Stimulated activated CD4-positive, alpha-beta T cell treated with anti-CD3 and anti-CD28 coated beads, Interleukin-1b, Interleukin-23, amount 100 ng/mL, for 24 hours (primary cell): Measurements from ENCODE around the gene CRABP1.

Source experiments
- DNase-seq, 4 experiments: peaks; one replicate each; pipeline ENCODE4 v3.0.0-alpha.2; 2020; ENCODE audit warnings: low read depth in 4 of 4, low spot score in 1 of 4

CRABP1 gene

DNA sequence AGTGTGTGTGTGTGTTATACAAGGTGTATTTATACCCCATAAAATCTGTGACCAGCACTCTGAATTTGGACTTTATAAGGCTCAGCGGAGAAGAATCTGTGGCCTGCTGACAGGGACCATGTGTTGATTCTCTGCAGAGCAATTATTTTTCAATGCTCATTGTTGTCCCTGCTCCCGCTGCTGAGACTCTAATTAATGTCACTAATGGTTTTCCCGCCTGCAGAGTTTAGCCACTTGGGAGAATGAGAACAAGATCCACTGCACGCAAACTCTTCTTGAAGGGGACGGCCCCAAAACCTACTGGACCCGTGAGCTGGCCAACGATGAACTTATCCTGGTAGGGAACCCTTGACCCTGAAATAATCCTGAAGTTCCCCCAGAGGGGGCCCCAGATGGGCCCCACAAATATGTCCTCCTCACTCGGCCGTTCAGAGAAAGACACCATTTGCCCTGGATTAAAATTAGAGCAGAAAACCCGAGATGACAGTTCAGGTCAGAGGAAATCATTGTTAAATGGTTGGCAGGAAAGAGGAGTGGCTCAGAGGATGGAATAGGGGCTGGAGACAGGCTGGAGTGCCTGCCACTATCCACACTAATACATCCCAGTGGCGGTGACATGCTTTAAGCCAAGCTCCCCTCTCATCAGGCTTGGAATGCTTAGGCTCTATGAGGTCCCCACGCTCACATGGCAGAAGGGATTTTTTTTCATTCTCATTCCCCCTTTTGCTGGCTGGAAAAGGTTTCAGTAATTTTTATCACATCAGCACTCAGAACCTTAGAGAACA lies 3.3 kb downstream of the CRABP1 start:
- no peak for DNase-seq

DNA sequence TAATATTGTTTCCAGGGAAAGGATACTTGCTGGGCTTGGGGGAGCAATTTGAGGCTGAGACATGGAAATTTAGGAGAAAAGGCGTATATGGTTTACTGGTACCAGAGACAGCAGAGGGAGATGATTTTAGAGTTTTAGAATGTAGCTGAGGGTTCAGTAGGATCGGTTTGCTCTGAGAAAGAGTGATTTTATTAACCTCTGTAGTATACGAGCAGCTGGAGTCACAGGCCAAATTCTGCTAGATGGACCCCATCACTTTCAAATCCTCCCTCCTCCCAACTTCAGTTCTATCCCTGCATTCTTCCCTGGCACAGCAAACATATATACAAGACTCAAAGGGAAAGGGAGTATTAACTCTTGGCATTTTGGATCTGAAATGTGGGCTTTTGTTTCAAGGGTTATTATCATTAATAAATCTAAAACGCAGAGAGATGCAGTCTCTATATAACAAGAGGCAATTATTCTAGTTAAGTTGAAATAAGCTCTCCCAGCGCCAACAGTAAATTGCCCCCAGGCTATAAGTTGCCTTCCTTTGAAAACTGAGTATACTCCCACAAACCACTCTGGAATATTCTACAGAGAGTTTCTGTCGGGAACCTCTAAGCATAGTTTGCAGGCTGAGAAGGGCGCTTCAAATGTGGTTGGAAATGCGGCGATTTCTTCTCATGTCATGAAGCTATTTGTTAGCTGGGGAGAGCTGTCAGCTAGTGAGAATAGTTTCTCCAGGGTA lies 5.4 kb downstream of the CRABP1 start:
- DNase-seq, result no peak

- DNase-seq, result no peak
These were observed 7.7 kb downstream of the CRABP1 start for GRCh38 chr15:78347586-78348543.

DNA sequence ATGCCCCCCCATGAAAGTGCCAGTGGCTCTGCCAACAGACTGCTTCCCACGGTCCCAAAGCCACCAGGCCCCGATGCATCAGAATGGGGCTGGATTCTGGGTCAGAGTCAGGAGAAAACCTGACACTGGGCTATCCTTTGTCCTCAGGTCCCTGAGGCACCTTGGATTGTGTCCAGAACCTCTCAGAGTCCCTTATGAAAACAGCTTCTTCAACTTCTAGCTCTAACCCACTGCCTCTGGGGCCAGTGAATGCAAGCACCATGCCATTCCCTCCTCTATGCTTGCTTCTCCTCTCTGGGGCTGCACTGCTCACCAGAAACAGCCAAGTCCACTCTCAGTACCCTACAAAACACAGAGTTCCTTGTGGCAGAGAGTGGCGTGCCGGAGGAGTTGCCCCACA lies 9.9 kb downstream of the CRABP1 start:
- DNase-seq, result no peak

DNA sequence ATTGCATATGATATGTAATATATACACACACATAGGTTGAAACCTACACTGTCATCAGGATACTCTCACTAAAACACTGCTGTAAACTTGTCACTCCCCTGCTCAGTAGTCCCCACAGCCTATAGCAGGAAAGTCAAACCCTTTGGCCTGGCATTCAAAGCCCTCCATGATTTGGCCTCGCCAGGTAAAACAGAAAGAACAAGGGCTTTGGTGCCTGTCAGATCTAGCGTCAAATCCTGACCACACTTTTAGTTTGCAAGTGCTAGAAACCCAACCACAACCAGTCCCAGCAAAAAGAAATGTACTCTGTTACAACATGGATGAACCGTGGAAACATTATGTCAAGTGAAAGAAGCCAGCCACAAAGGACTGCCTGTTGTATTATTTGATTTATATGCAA lies 11.4 kb downstream of the CRABP1 start:
- DNase-seq, result no peak

- no peak for DNase-seq
These were observed 12.9 kb downstream of the CRABP1 start for GRCh38 chr15:78353093-78353492.

DNA sequence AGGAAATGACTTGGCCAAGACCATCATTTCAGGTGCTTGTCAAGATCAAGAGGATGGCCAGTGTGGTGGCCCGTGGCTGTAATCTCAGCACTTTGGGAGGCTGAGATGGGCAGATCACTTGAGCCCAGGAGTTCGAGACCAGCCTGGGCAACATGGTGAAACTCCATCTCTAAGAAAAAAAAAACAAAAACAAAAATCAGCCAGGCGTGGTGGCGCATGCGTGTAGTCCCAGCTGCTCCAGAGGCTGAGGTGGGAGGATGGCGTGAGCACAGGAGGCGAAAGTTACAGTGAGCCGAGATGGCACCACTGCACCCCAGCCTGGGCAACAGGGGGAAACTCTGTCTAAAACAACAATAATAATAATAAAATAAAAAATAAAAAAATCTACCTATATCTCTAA lies 15.0 kb downstream of the CRABP1 start:
- no peak for DNase-seq

- no peak for DNase-seq
These were observed 18.1 kb downstream of the CRABP1 start for GRCh38 chr15:78358102-78358870.

- DNase-seq, result no peak
These were observed 19.1 kb downstream of the CRABP1 start for GRCh38 chr15:78359041-78359808.

DNA sequence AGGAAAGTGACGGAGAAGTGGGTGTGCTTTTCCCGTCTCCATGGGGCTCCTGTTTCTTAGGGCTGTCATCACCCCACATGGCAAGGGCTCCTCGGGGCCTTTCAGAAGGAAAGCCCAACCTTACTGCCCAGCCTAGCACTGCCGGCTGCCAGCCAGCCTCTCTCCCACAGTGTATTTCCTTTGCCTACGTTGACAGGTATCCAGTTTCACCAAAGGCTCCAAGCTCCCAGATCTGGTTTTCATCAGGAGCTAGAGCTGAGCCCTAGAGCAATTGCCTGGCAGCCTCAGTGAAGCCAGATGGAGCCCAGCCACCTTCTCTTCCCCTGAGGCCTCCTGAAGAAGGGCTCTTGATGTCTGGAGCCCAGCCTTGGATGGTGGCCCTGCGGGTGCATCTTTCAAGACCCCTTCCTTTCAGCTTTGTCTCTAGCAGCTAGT lies 20.2 kb downstream of the CRABP1 start:
- DNase-seq, result no peak

DNA sequence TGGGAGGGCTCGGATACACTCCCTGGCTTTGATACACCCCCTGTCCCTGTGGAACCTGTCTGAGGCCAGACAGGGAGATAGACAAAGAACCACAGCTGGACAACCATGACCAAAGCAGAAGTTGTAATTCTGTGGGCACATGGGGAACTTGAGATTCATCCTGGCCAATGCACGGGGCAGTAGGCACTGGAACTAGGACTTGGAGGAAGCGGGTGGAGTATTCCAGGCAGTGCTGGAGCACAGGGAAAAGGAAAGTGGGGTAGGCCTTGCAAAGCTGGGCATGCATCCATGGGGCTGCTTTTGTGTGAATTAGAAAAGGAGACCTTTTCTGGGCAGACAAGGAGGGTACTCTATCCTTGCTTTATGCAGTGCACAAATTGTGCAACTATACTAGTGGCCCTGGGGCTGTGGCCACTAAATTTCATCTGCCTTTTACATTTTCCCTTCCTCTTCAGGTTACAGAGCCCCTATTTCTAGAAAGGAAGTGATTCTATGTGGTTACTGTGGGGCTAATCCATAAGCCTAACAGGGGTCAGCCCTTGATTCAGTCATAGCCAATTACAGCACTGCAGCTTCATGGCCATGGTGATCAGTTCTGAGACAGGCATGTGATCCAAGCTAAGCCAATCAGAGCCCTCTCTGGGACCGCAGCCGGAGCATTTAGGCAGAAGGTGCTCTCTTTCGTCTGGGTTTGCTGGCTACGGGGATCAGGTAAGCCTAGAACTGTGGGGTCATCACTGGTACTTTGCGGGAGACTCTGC lies 21.0 kb downstream of the CRABP1 start:
- DNase-seq, result no peak

DNA sequence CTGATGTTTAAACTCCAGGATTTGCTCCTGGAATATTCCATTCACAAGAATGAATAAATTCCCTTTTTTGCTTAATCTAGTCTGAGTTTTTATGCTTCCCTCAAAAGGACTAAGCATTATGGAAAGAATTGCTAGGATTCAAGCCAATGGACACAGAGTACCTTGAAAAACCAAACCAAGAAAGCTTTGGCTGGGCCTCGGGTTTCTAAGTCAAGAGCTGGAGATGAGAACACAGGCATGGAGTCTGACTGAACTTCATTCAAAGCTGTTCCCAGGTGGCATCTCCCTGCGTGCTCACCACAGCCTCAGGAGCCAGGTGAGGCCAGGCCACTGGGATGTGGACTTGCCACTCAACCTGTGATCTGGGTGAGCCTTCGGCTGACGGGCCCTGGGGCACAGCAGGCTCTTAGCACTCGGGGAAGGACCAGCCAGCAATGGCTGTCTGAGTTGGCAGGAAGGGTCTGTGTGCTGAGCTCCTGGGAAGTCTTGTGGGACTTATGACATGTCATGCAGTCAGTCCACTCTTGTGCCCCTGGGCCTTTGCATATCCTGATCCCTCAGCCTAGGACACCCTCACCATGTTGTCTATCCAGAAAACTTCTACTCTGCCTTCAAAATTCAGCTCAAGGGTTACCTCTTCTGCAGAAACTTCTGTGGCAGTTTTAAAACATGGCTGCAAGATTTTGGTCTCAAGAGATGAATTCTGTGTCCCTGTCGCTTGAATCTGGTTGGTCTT lies 21.8 kb downstream of the CRABP1 start:
- no peak for DNase-seq

DNA sequence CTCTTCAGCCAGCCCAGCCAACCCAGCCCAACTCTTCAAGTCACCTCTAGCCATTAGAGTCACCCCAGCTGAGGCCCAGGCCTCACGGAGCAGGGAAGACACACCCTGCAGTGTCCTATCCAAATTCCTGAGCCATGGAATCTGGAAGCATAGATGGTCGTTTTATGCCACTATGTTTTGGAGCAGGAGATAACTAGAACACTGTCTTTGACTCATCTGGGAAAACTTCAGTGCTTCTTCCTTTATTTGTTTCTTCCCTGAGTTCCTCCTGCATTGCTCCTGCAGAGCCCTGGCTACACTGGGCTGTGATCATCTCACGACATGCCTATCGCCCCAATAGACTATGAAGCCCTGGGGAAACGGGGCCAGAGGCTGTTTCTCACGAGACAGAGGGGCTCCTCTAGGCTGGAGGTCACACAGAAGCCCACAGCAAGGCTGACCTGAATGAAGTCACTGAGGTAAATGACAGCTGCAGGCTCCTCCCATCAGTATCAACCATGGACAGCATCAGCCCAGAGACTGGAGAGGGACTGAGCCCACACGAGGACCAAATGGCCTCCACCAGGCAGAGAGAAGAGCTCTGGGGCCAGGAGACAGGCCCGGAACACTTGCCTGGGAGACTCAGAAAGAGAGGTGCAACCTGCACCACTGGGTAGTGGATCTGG lies 22.7 kb downstream of the CRABP1 start:
- no peak for DNase-seq

DNA sequence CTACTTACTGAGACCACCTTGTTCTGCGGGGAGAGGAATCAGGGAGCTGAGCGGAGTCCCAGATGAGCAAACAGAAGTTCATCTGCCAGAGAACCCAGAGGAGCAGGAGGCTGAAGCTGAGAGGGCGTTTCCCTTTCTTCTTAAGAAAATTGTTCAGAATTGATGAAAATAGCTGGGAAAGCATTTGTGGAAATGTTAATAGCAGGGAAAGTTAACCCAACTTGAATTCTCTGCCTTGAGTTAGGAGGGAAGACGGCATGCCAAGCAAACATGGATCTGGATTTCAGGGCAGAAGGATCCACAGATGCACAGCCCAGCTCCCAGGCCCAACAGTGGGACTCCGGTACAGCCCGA lies 23.2 kb downstream of the CRABP1 start:
- no peak for DNase-seq

DNA sequence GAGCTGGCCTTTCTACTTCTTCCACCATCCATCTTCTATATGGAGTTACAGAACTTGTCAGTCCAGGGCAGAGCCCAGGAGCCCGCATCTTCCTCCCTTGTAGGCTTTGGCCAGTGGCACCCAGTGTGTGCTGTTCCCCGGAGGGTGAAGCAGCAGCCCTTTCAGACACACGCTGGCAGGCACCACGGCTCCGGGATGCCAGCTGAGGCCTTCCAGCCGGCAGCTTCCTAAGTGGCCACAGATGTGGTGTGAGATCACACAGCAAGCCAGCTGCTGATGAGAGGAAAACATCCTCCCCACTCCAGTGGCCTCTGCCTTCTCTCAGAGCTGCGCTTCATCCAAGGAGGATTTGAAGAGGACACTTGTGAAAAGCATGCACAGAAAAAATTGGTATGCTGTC lies 24.1 kb downstream of the CRABP1 start:
- DNase-seq, result no peak

DNA sequence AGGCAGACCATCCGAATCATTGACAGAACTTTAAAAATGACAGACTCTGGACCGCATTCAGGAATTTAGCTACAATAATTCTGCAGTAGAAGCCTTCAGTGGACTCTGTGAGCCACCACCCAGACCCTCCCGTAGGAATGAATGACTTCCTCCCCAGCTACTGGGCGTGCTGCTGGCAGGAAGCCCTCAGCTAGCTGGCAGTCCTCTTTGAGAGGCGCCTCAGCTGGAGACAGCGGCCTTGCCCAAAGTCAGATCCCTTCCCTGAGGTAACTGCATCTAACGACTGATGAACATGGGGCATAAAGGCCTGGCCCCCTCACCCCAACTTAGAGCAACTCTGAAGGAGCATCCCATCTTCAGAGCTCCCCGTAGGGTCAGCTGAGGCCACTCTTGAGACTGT lies 25.8 kb downstream of the CRABP1 start:
- no peak for DNase-seq

GRCh38 chr15:78366342-78366741 lies 26.2 kb downstream of the CRABP1 start:
- DNase-seq, result no peak

DNA sequence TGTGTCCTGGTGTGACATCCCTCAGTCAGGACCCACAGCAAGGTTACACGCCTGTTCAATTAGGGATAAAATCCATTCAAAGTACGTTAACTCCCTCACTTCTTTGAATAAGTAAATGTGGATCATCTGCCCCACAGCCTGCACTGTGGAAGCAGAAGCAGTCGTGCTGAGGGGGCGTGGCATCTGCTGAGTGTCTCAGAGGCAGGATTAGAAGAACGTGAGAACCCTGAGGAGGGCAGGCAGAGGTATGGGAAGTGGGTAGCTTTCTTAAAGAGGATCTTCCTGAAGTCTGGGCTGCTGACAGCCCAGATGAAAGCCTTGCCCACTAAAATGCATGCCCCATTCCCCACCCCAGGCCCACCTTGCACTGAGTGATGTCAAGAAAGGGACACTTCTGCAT lies 28.5 kb downstream of the CRABP1 start:
- DNase-seq, result no peak
